Measurements from ENCODE around the gene RFC1. TPM values are rescaled to one million over a fixed set of nuclear protein-coding genes. Genes with fewer than 3 reads are reported as not detected.

RFC1 gene
- total and polyA plus RNA-seq, 4 donors = 11.0 to 75.3 (median 25.9) TPM

GRCh38 chr4:39274503-39274902 is 91.7 kb downstream of the RFC1 start:
- H3K4me1 ChIP-seq (ENCODE audit: control insufficient read depth in 5 of 5, insufficient read depth in 5 of 5, low read length in 5 of 5) = no peaks in the 10 kb centered on the region
- H3K9ac ChIP-seq (ENCODE audit: insufficient read depth in 1 of 2, low read length in 2 of 2) = no peak overlapping the region
- H3K9me3 ChIP-seq (ENCODE audit: control insufficient read depth in 4 of 4, insufficient read depth in 3 of 4, low read length in 3 of 4) = no peaks in the 10 kb centered on the region
- no peaks in the 10 kb centered on the region for H3K27me3 ChIP-seq (ENCODE audit: control insufficient read depth in 3 of 3, insufficient read depth in 3 of 3, low read length in 2 of 3)
- H3K27ac ChIP-seq (ENCODE audit: low read depth in 1 of 2, low read length in 1 of 2) = no peak overlapping the region
- DNase-seq (no peak), ATAC-seq (ENCODE audit: insufficient read depth, low FRiP score) (no peak)
- WGBS, 2 donors = 96 to 98% methylated on average over 4 of the region's 4 CpGs
- no peak for TF ChIP-seq CTCF (IDR thresholded peaks at IDR 0.05; ENCODE audit: control extremely low read depth, extremely low read depth)
- peaks cover 27 to 50% (median 31%) of the 10 kb centered on the region in 4 donors for H3K36me3 ChIP-seq (ENCODE audit: control insufficient read depth in 4 of 4, insufficient read depth in 4 of 4, low read length in 4 of 4)
- no peak overlapping the region for H3K4me3 ChIP-seq

DNA sequence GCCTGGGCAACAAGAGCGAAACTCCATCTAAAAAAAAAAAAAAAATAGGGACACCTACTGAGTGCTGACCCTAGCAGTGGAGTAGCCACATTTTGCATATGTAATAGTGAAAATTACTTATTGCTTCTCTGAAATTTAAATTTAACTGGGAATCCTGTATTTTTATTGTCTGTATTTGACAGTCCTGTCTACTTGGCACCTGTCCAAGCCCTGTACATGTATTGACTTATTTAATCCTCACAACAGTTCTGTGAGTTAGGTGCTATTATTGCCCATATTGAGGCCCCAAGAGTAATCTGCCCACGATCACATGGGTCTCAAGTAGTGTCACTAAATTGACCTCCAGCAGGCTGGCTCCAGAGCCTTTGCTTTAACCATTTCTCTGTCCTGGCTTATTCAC is 102.3 kb downstream of the RFC1 start:
- Histone ChIP-seq H3K9me3 (ENCODE audit: control insufficient read depth in 4 of 4, insufficient read depth in 3 of 4, low read length in 3 of 4) (no peaks in the 10 kb centered on the region), H3K9ac (ENCODE audit: insufficient read depth in 1 of 2, low read length in 2 of 2) (no peak overlapping the region), H3K36me3 (ENCODE audit: control insufficient read depth in 4 of 4, insufficient read depth in 4 of 4, low read length in 4 of 4) (peaks cover 0 to 16% (median 9%) of the 10 kb centered on the region in 4 donors), H3K27ac (ENCODE audit: low read depth in 1 of 2, low read length in 1 of 2) (no peak overlapping the region), H3K4me3 (no peak overlapping the region), H3K4me1 (ENCODE audit: control insufficient read depth in 5 of 5, insufficient read depth in 5 of 5, low read length in 5 of 5) (no peaks in the 10 kb centered on the region), H3K27me3 (ENCODE audit: control insufficient read depth in 3 of 3, insufficient read depth in 3 of 3, low read length in 2 of 3) (no peaks in the 10 kb centered on the region)
- no peak for TF ChIP-seq CTCF (IDR thresholded peaks at IDR 0.05; ENCODE audit: control extremely low read depth, extremely low read depth)
- 83 to 86% methylated on average over 1 to 2 of the region's 2 CpGs for WGBS, 2 donors
- peak in 1 of 3 donors; percentile 3 for DNase-seq
- no peak for ATAC-seq (ENCODE audit: insufficient read depth, low FRiP score)

- H3K4me1 ChIP-seq (ENCODE audit: control insufficient read depth in 5 of 5, insufficient read depth in 5 of 5, low read length in 5 of 5) = no peaks in the 10 kb centered on the region
- no peaks in the 10 kb centered on the region for H3K27me3 ChIP-seq (ENCODE audit: control insufficient read depth in 3 of 3, insufficient read depth in 3 of 3, low read length in 2 of 3)
- H3K36me3 ChIP-seq (ENCODE audit: control insufficient read depth in 4 of 4, insufficient read depth in 4 of 4, low read length in 4 of 4) = peaks cover 0 to 26% (median 8%) of the 10 kb centered on the region in 4 donors
- no peak for DNase-seq
- H3K9me3 ChIP-seq (ENCODE audit: control insufficient read depth in 4 of 4, insufficient read depth in 3 of 4, low read length in 3 of 4) = no peaks in the 10 kb centered on the region
- 94 to 96% methylated on average over 4 of the region's 4 CpGs for WGBS, 2 donors
- H3K27ac ChIP-seq (ENCODE audit: low read depth in 1 of 2, low read length in 1 of 2) = no peak overlapping the region
- no peak for TF ChIP-seq CTCF (IDR thresholded peaks at IDR 0.05; ENCODE audit: control extremely low read depth, extremely low read depth)
- H3K9ac ChIP-seq (ENCODE audit: insufficient read depth in 1 of 2, low read length in 2 of 2) = no peak overlapping the region
- no peak for ATAC-seq (ENCODE audit: insufficient read depth, low FRiP score)
- H3K4me3 ChIP-seq = no peak overlapping the region
Observed at GRCh38 chr4:39259571-39260330, 106.4 kb downstream of the RFC1 start.

Data from lung (tissue), 12 donors.